Neural cell (in vitro differentiated cells): Measurements from ENCODE around the gene PREP. TPM values are rescaled to one million over a fixed set of nuclear protein-coding genes. Genes with fewer than 3 reads are reported as not detected.

ENCODE experiments used
- H2AFZ ChIP-seq: fragments of 200-600, 300-800 bp; sonication (generic), shearing (Covaris generic); 2 replicates; pipeline ENCODE4 v1.6.0; 2014; ENCODE audit warnings: low read depth, mild to moderate bottlenecking, antibody characterized with exemption, low read length, moderate library complexity
- H3F3A ChIP-seq: fragments of 200-600 bp; shearing (Covaris generic); 2 replicates; pipeline ENCODE4 v1.6.1; 2016; ENCODE audit warnings: mild to moderate bottlenecking, moderate library complexity, mixed read lengths, antibody characterized with exemption, low read length; ENCODE audit not compliant: insufficient read depth, poor library complexity, severe bottlenecking
- H3K27ac ChIP-seq: fragments of 200-600, 300-800 bp; sonication (generic), shearing (Covaris generic); 2 replicates; pipeline ENCODE4 v1.5.1; 2014; ENCODE audit warnings: mild to moderate bottlenecking, low read length, moderate library complexity
- H3K27me3 ChIP-seq: fragments of 300-800, 200-600 bp; sonication (generic), shearing (Covaris generic); 2 replicates; pipeline ENCODE4 v1.6.0; 2014; ENCODE audit warnings: mild to moderate bottlenecking, low read depth, low read length, moderate library complexity; ENCODE audit not compliant: insufficient read depth
- H3K36me3 ChIP-seq: fragments of 300-800, 200-600 bp; sonication (generic), shearing (Covaris generic); 2 replicates; pipeline ENCODE4 v1.5.1; 2014; ENCODE audit warnings: mild to moderate bottlenecking, antibody characterized with exemption, low read length, moderate library complexity; ENCODE audit not compliant: insufficient read depth
- H3K4me2 ChIP-seq: fragments of 300-800, 200-600 bp; sonication (generic), shearing (Covaris generic); 2 replicates; pipeline ENCODE4 v1.6.0; 2014; ENCODE audit warnings: mild to moderate bottlenecking, low read length
- H3K4me3 ChIP-seq: fragments of 300-800, 200-600 bp; sonication (generic), shearing (Covaris generic); 2 replicates; pipeline ENCODE4 v1.5.1; 2014; ENCODE audit warnings: mild to moderate bottlenecking, low read length, moderate library complexity
- H3K79me2 ChIP-seq: fragments of 200-600 bp; shearing (Covaris generic); replicated peaks from 2 replicates; pipeline ENCODE4 v1.6.0; 2014; ENCODE audit warnings: mild to moderate bottlenecking, low read length, moderate library complexity; ENCODE audit not compliant: insufficient read depth
- H3K9ac ChIP-seq: fragments of 300-800, 200-600 bp; sonication (generic), shearing (Covaris generic); 2 replicates; pipeline ENCODE4 v1.6.1; 2016; ENCODE audit warnings: mild to moderate bottlenecking, low read length, mixed read lengths
- H3K9me2 ChIP-seq: fragments of 200-600 bp; shearing (Covaris generic); 2 replicates; pipeline ENCODE4 v1.6.1; 2016; ENCODE audit warnings: mild to moderate bottlenecking, low read length, mixed read lengths; ENCODE audit not compliant: insufficient read depth
- H3K9me3 ChIP-seq: fragments of 200-600, 300-800 bp; sonication (generic), shearing (Covaris generic); 2 replicates; pipeline ENCODE4 v1.6.1; 2016; ENCODE audit warnings: mild to moderate bottlenecking, mixed run types, low read length, moderate library complexity, mixed read lengths
- H4K20me1 ChIP-seq: fragments of 200-600 bp; shearing (Covaris generic); 2 replicates; pipeline ENCODE4 v1.6.1; 2016; ENCODE audit warnings: mild to moderate bottlenecking, mixed run types; ENCODE audit not compliant: insufficient read depth
- EP300 ChIP-seq: fragments of 450-650 bp; conservative IDR thresholded peaks from 2 replicates; pipeline ENCODE4 v1.6.1; 2014; ENCODE audit warnings: antibody characterized with exemption, mild to moderate bottlenecking, moderate library complexity; ENCODE audit not compliant: poor library complexity, severe bottlenecking
- EZH2 ChIP-seq: fragments of 200-600, 300-800 bp; shearing (Covaris generic), sonication (generic); IDR thresholded peaks from 2 replicates; pipeline ENCODE4 v1.6.1; 2014; ENCODE audit warnings: antibody characterized with exemption, low read length, borderline replicate concordance, mild to moderate bottlenecking; ENCODE audit not compliant: insufficient read depth, poor library complexity, severe bottlenecking
- MXI1 ChIP-seq: fragments of 450-650 bp; conservative IDR thresholded peaks from 2 replicates; pipeline ENCODE4 v1.6.1; 2014; ENCODE audit warnings: antibody characterized with exemption, mild to moderate bottlenecking; ENCODE audit not compliant: poor library complexity, severe bottlenecking
- POLR2AphosphoS5 ChIP-seq: IDR thresholded peaks from 2 replicates; pipeline ENCODE4 v1.6.1; 2012
- RAD21 ChIP-seq: fragments of 450-650 bp; conservative IDR thresholded peaks from 2 replicates; pipeline ENCODE4 v1.6.1; 2014; ENCODE audit warnings: antibody characterized with exemption, mild to moderate bottlenecking, moderate library complexity
- SMC3 ChIP-seq: fragments of 450-650 bp; conservative IDR thresholded peaks from 2 replicates; pipeline ENCODE4 v1.6.1; 2014; ENCODE audit warnings: antibody characterized with exemption, mild to moderate bottlenecking, moderate library complexity; ENCODE audit not compliant: poor library complexity
- polyA plus RNA-seq: library from polyadenylated mRNA; depleted of rRNA; stranded (reverse); fragments of >200 nt; gene quantifications from 2 replicates; pipeline ENCODE4 v1.2.3, GENCODE V29; 2014
- TF ChIP-seq, protein P1 (sequence below): IDR thresholded peaks from 2 replicates; pipeline ENCODE4 v1.6.1; 2012; ENCODE audit warnings: borderline replicate concordance
- TF ChIP-seq, protein P2 (sequence below): fragments of 450-650 bp; IDR thresholded peaks from 2 replicates; pipeline ENCODE4 v1.5.1; 2014; ENCODE audit warnings: antibody characterized with exemption, mild to moderate bottlenecking, moderate library complexity; ENCODE audit not compliant: poor library complexity, severe bottlenecking

The PREP gene
- polyA plus RNA-seq, 1 donor from 2014 or later, result 24.5 TPM

DNA sequence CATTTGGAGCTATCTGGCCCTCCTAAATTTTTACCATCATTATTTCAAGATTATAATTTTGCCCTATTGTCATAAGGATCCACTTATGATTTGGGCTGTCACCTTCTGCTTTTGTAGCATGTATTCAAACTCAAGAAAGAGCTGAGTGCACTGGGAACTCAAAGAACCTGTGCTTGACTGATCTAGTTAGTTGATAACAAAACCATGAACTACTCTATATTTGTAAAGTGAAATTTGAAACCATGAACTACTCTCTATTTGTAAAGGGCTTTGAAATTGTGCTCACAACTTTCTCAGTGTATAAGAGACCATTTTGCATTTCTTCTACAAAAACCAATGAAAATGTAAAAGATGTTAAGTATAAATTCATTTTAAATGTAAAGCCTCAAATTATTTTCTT lies 145.5 kb downstream of the PREP start:
- H3K27me3 ChIP-seq, result no peaks in the 10 kb centered on the region
- no peaks in the 10 kb centered on the region for H3K9me2 ChIP-seq
- TF ChIP-seq, protein P1, sequence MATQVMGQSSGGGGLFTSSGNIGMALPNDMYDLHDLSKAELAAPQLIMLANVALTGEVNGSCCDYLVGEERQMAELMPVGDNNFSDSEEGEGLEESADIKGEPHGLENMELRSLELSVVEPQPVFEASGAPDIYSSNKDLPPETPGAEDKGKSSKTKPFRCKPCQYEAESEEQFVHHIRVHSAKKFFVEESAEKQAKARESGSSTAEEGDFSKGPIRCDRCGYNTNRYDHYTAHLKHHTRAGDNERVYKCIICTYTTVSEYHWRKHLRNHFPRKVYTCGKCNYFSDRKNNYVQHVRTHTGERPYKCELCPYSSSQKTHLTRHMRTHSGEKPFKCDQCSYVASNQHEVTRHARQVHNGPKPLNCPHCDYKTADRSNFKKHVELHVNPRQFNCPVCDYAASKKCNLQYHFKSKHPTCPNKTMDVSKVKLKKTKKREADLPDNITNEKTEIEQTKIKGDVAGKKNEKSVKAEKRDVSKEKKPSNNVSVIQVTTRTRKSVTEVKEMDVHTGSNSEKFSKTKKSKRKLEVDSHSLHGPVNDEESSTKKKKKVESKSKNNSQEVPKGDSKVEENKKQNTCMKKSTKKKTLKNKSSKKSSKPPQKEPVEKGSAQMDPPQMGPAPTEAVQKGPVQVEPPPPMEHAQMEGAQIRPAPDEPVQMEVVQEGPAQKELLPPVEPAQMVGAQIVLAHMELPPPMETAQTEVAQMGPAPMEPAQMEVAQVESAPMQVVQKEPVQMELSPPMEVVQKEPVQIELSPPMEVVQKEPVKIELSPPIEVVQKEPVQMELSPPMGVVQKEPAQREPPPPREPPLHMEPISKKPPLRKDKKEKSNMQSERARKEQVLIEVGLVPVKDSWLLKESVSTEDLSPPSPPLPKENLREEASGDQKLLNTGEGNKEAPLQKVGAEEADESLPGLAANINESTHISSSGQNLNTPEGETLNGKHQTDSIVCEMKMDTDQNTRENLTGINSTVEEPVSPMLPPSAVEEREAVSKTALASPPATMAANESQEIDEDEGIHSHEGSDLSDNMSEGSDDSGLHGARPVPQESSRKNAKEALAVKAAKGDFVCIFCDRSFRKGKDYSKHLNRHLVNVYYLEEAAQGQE, result no peak
- TF ChIP-seq, protein P2, sequence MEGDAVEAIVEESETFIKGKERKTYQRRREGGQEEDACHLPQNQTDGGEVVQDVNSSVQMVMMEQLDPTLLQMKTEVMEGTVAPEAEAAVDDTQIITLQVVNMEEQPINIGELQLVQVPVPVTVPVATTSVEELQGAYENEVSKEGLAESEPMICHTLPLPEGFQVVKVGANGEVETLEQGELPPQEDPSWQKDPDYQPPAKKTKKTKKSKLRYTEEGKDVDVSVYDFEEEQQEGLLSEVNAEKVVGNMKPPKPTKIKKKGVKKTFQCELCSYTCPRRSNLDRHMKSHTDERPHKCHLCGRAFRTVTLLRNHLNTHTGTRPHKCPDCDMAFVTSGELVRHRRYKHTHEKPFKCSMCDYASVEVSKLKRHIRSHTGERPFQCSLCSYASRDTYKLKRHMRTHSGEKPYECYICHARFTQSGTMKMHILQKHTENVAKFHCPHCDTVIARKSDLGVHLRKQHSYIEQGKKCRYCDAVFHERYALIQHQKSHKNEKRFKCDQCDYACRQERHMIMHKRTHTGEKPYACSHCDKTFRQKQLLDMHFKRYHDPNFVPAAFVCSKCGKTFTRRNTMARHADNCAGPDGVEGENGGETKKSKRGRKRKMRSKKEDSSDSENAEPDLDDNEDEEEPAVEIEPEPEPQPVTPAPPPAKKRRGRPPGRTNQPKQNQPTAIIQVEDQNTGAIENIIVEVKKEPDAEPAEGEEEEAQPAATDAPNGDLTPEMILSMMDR, result no peak
- TF ChIP-seq SMC3 (no peak), EP300 (no peak), RAD21 (no peak), EZH2 (no peak), MXI1 (no peak)
- no peak overlapping the region for H2AFZ ChIP-seq
- H3K79me2 ChIP-seq, result no peaks in the 10 kb centered on the region
- no peaks in the 10 kb centered on the region for H3K36me3 ChIP-seq
- no peak overlapping the region for H3K4me2 ChIP-seq
- no peak overlapping the region for H3K9ac ChIP-seq
- no peaks in the 10 kb centered on the region for H3K9me3 ChIP-seq
- H3F3A ChIP-seq, result no peaks in the 10 kb centered on the region
- H3K27ac ChIP-seq, result no peak overlapping the region
- H4K20me1 ChIP-seq, result no peaks in the 10 kb centered on the region
- H3K4me3 ChIP-seq, result no peak overlapping the region

- H2AFZ ChIP-seq, result no peak overlapping the region
- H3K4me3 ChIP-seq, result no peak overlapping the region
- H3K9ac ChIP-seq, result no peak overlapping the region
- no peaks in the 10 kb centered on the region for H3K9me2 ChIP-seq
- no peaks in the 10 kb centered on the region for H3K79me2 ChIP-seq
- H4K20me1 ChIP-seq, result no peaks in the 10 kb centered on the region
- no peaks in the 10 kb centered on the region for H3K9me3 ChIP-seq
- no peaks in the 10 kb centered on the region for H3K27me3 ChIP-seq
- no peaks in the 10 kb centered on the region for H3F3A ChIP-seq
- no peak overlapping the region for H3K27ac ChIP-seq
- H3K4me2 ChIP-seq, result no peak overlapping the region
- no peaks in the 10 kb centered on the region for H3K36me3 ChIP-seq
- TF ChIP-seq, protein P1, result no peak
- TF ChIP-seq POLR2AphosphoS5 (no peak), EP300 (no peak), MXI1 (no peak), SMC3 (no peak)
Measured at GRCh38 chr6:105256619-105257018, 146.3 kb downstream of the PREP start.
